ENCODE measurements around the gene B4GALNT4. TPM values are rescaled to one million over a fixed set of nuclear protein-coding genes. Genes with fewer than 3 reads are reported as not detected.

B4GALNT4 gene
- total and polyA plus RNA-seq, 4 donors = 0.15 to 0.42 (median 0.42) TPM; not detected in 1

- 87% methylated on average over 31 of the region's 35 CpGs for WGBS
- Histone ChIP-seq H3K9ac (ENCODE audit: low read depth in 1 of 2, low read length in 2 of 2) (no peak overlapping the region), H3K4me1 (ENCODE audit: control insufficient read depth in 4 of 4, insufficient read depth in 4 of 4, low read length in 3 of 4) (peaks cover 0 to 1% (median 0%) of the 10 kb centered on the region in 4 donors), H3K27ac (ENCODE audit: low read depth in 1 of 2, low read length in 2 of 2) (no peak overlapping the region), H3K4me3 (ENCODE audit: low read depth in 1 of 3, low read length in 3 of 3) (no peak overlapping the region), H3K9me3 (ENCODE audit: control insufficient read depth in 4 of 4, low read length in 3 of 4) (peaks cover 0 to 2% (median 0%) of the 10 kb centered on the region in 4 donors), H3K27me3 (ENCODE audit: control insufficient read depth in 4 of 4, insufficient read depth in 4 of 4, low read length in 3 of 4) (no peaks in the 10 kb centered on the region), H3K36me3 (ENCODE audit: control insufficient read depth in 4 of 4, insufficient read depth in 3 of 4, low read depth in 1 of 4, low read length in 3 of 4) (no peaks in the 10 kb centered on the region)
- DNase-seq (ENCODE audit: low spot score) = no peak
- TF ChIP-seq, protein P1, sequence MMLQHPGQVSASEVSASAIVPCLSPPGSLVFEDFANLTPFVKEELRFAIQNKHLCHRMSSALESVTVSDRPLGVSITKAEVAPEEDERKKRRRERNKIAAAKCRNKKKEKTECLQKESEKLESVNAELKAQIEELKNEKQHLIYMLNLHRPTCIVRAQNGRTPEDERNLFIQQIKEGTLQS (IDR thresholded peaks at IDR 0.05) = no peak
- TF ChIP-seq NR2F2 (IDR thresholded peaks at IDR 0.05) = no peak
- TF ChIP-seq, protein P2, sequence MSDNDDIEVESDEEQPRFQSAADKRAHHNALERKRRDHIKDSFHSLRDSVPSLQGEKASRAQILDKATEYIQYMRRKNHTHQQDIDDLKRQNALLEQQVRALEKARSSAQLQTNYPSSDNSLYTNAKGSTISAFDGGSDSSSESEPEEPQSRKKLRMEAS (IDR thresholded peaks at IDR 0.05) = no peak
- TF ChIP-seq, protein P3, sequence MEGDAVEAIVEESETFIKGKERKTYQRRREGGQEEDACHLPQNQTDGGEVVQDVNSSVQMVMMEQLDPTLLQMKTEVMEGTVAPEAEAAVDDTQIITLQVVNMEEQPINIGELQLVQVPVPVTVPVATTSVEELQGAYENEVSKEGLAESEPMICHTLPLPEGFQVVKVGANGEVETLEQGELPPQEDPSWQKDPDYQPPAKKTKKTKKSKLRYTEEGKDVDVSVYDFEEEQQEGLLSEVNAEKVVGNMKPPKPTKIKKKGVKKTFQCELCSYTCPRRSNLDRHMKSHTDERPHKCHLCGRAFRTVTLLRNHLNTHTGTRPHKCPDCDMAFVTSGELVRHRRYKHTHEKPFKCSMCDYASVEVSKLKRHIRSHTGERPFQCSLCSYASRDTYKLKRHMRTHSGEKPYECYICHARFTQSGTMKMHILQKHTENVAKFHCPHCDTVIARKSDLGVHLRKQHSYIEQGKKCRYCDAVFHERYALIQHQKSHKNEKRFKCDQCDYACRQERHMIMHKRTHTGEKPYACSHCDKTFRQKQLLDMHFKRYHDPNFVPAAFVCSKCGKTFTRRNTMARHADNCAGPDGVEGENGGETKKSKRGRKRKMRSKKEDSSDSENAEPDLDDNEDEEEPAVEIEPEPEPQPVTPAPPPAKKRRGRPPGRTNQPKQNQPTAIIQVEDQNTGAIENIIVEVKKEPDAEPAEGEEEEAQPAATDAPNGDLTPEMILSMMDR (IDR thresholded peaks at IDR 0.05; ENCODE audit: low read depth, low read length, missing input control) = no peak
These were observed 12.3 kb downstream of the B4GALNT4 start for GRCh38 chr11:381501-382072.

DNA sequence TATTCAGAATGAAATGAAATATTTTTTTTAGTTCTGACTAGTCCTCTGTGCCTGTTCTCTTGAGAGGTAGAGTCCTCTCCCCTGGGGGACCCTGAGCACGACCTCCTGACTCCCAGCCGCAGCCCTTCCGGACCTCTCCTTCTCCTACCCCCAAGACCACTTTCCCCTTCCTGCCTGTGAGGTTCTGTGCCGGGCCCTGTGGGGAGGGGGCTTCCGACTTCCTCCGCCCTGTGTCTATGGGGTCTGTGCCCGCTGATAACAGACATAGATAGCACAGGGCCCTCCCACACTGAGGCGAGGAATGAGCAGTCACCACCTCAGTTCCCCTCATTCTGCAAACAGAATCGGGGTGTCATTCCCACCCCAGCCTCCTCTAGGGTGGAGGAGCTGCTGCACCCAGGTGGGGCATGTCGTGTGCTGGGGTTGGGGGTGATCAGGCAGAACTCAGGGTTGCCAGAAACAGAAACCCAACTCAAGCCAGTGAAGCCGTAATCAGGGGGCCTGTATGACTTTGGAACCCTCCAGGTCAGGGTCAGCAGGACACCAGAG lies 12.9 kb downstream of the B4GALNT4 start:
- Histone ChIP-seq H3K4me1 (ENCODE audit: control insufficient read depth in 4 of 4, insufficient read depth in 4 of 4, low read length in 3 of 4) (peaks cover 0 to 1% (median 0%) of the 10 kb centered on the region in 4 donors), H3K36me3 (ENCODE audit: control insufficient read depth in 4 of 4, insufficient read depth in 3 of 4, low read depth in 1 of 4, low read length in 3 of 4) (no peaks in the 10 kb centered on the region), H3K4me3 (ENCODE audit: low read depth in 1 of 3, low read length in 3 of 3) (no peak overlapping the region), H3K9ac (ENCODE audit: low read depth in 1 of 2, low read length in 2 of 2) (no peak overlapping the region), H3K27me3 (ENCODE audit: control insufficient read depth in 4 of 4, insufficient read depth in 4 of 4, low read length in 3 of 4) (no peaks in the 10 kb centered on the region), H3K27ac (ENCODE audit: low read depth in 1 of 2, low read length in 2 of 2) (no peak overlapping the region), H3K9me3 (ENCODE audit: control insufficient read depth in 4 of 4, low read length in 3 of 4) (peaks cover 0 to 2% (median under 1%) of the 10 kb centered on the region in 4 donors)
- 76% methylated on average over 11 of the region's 11 CpGs for WGBS
- no peak for DNase-seq (ENCODE audit: low spot score)
- TF ChIP-seq TAF1 (conservative IDR thresholded peaks at IDR 0.05) (no peak), YY1 (IDR thresholded peaks at IDR 0.05) (no peak), GABPA (IDR thresholded peaks at IDR 0.05 in 1 of 2, conservative IDR thresholded peaks at IDR 0.05 in 1 of 2) (no peak), RXRA (IDR thresholded peaks at IDR 0.05) (no peak), JUND (IDR thresholded peaks at IDR 0.05) (no peak)
- TF ChIP-seq, protein P3 (IDR thresholded peaks at IDR 0.05; ENCODE audit: low read depth, low read length, missing input control) = no peak
- TF ChIP-seq, protein P4, sequence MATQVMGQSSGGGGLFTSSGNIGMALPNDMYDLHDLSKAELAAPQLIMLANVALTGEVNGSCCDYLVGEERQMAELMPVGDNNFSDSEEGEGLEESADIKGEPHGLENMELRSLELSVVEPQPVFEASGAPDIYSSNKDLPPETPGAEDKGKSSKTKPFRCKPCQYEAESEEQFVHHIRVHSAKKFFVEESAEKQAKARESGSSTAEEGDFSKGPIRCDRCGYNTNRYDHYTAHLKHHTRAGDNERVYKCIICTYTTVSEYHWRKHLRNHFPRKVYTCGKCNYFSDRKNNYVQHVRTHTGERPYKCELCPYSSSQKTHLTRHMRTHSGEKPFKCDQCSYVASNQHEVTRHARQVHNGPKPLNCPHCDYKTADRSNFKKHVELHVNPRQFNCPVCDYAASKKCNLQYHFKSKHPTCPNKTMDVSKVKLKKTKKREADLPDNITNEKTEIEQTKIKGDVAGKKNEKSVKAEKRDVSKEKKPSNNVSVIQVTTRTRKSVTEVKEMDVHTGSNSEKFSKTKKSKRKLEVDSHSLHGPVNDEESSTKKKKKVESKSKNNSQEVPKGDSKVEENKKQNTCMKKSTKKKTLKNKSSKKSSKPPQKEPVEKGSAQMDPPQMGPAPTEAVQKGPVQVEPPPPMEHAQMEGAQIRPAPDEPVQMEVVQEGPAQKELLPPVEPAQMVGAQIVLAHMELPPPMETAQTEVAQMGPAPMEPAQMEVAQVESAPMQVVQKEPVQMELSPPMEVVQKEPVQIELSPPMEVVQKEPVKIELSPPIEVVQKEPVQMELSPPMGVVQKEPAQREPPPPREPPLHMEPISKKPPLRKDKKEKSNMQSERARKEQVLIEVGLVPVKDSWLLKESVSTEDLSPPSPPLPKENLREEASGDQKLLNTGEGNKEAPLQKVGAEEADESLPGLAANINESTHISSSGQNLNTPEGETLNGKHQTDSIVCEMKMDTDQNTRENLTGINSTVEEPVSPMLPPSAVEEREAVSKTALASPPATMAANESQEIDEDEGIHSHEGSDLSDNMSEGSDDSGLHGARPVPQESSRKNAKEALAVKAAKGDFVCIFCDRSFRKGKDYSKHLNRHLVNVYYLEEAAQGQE (IDR thresholded peaks at IDR 0.05) = no peak
- TF ChIP-seq, protein P1 (IDR thresholded peaks at IDR 0.05) = no peak
- TF ChIP-seq, protein P5, sequence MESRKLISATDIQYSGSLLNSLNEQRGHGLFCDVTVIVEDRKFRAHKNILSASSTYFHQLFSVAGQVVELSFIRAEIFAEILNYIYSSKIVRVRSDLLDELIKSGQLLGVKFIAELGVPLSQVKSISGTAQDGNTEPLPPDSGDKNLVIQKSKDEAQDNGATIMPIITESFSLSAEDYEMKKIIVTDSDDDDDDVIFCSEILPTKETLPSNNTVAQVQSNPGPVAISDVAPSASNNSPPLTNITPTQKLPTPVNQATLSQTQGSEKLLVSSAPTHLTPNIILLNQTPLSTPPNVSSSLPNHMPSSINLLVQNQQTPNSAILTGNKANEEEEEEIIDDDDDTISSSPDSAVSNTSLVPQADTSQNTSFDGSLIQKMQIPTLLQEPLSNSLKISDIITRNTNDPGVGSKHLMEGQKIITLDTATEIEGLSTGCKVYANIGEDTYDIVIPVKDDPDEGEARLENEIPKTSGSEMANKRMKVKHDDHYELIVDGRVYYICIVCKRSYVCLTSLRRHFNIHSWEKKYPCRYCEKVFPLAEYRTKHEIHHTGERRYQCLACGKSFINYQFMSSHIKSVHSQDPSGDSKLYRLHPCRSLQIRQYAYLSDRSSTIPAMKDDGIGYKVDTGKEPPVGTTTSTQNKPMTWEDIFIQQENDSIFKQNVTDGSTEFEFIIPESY (IDR thresholded peaks at IDR 0.05) = no peak
